Mesenteric fat pad (tissue), 1 donor: ENCODE data around the gene SMR3B. TPM values are rescaled to one million over a fixed set of nuclear protein-coding genes. Genes with fewer than 3 reads are reported as not detected.

Source experiments
- DNase-seq: peaks from one replicate; pipeline ENCODE4 v3.0.0-alpha.2; 2020; ENCODE audit warnings: low spot score
- long read RNA-seq: library from polyadenylated mRNA; unstranded; transcript quantifications from one replicate; pipeline ENCODE4 v2.0.0, GENCODE V29; 2020
- total RNA-seq: library from RNA; stranded (reverse); fragmentation: NEBNext Ultra II Directional; extraction: Animal tissue kit (Norgen Biotek cat#: 25700); gene quantifications from one replicate; pipeline ENCODE4 v1.2.1, GENCODE V29; 2021
- donor health status: DM: yes; HTN: yes; CAD: no.

SMR3B gene
- total RNA-seq: not detected
- long read RNA-seq: 0 reads

- DNase-seq: no peak
Observed at GRCh38 chr4:70382691-70383181, at the start of gene SMR3B. Gene SMR3B (plus strand): TSS chr4:70383131. CDS start chr4:70384511, 1,380 bp downstream.

GRCh38 chr4:70334681-70335080, 48.2 kb upstream of the SMR3B start, which contains the start of gene CABS1:
Gene CABS1 (plus strand): TSS chr4:70334981. CDS start chr4:70335040, 59 bp downstream.
- DNase-seq: no peak

- DNase-seq: no peak
Observed at GRCh38 chr4:70336043-70336442, 46.9 kb upstream of the SMR3B start.

- no peak for DNase-seq
Observed at GRCh38 chr4:70337886-70338420, 45.0 kb upstream of the SMR3B start.

- no peak for DNase-seq
Observed at GRCh38 chr4:70356185-70356584, 26.7 kb upstream of the SMR3B start.

- no peak for DNase-seq
Observed at GRCh38 chr4:70359115-70359661, 23.7 kb upstream of the SMR3B start.

- DNase-seq: no peak
Observed at GRCh38 chr4:70360460-70360859, 22.5 kb upstream of the SMR3B start, which contains the start of gene SMR3A. Gene SMR3A (plus strand): TSS chr4:70360760. CDS start chr4:70362116, 1,356 bp downstream.

- no peak for DNase-seq
Observed at GRCh38 chr4:70364002-70364401, 18.9 kb upstream of the SMR3B start.

GRCh38 chr4:70365479-70365878, 17.5 kb upstream of the SMR3B start:
- no peak for DNase-seq

GRCh38 chr4:70367813-70368212, 15.1 kb upstream of the SMR3B start:
- no peak for DNase-seq

- no peak for DNase-seq
Observed at GRCh38 chr4:70371987-70372386, 10.9 kb upstream of the SMR3B start.

- DNase-seq: no peak
Observed at GRCh38 chr4:70372760-70373159, 10.2 kb upstream of the SMR3B start.

- DNase-seq: no peak
Observed at GRCh38 chr4:70380578-70380977, 2.4 kb upstream of the SMR3B start.

GRCh38 chr4:70392057-70392776, 9.3 kb downstream of the SMR3B start:
- no peak for DNase-seq

GRCh38 chr4:70397580-70397979, 14.6 kb downstream of the SMR3B start, which contains the start of gene OPRPN:
Gene OPRPN (plus strand): TSS chr4:70397940. CDS start chr4:70399286, 1,346 bp downstream.
- DNase-seq: no peak

- DNase-seq: no peak
Observed at GRCh38 chr4:70399319-70399718, 16.4 kb downstream of the SMR3B start.

GRCh38 chr4:70402762-70403161, 19.8 kb downstream of the SMR3B start:
- no peak for DNase-seq

GRCh38 chr4:70405765-70406164, 22.8 kb downstream of the SMR3B start:
- no peak for DNase-seq

- no peak for DNase-seq
Observed at GRCh38 chr4:70425306-70425705, 42.4 kb downstream of the SMR3B start.

- no peak for DNase-seq
Observed at GRCh38 chr4:70426789-70427188, 43.9 kb downstream of the SMR3B start.

- no peak for DNase-seq
Observed at GRCh38 chr4:70437197-70437596, 54.3 kb downstream of the SMR3B start.
